ENCODE results near the gene UIMC1. TPM values are rescaled to one million over a fixed set of nuclear protein-coding genes. Genes with fewer than 3 reads are reported as not detected.

Gene UIMC1
- total RNA-seq, 2 donors from 2014 or later, result 19.1 to 27.2 TPM

DNA sequence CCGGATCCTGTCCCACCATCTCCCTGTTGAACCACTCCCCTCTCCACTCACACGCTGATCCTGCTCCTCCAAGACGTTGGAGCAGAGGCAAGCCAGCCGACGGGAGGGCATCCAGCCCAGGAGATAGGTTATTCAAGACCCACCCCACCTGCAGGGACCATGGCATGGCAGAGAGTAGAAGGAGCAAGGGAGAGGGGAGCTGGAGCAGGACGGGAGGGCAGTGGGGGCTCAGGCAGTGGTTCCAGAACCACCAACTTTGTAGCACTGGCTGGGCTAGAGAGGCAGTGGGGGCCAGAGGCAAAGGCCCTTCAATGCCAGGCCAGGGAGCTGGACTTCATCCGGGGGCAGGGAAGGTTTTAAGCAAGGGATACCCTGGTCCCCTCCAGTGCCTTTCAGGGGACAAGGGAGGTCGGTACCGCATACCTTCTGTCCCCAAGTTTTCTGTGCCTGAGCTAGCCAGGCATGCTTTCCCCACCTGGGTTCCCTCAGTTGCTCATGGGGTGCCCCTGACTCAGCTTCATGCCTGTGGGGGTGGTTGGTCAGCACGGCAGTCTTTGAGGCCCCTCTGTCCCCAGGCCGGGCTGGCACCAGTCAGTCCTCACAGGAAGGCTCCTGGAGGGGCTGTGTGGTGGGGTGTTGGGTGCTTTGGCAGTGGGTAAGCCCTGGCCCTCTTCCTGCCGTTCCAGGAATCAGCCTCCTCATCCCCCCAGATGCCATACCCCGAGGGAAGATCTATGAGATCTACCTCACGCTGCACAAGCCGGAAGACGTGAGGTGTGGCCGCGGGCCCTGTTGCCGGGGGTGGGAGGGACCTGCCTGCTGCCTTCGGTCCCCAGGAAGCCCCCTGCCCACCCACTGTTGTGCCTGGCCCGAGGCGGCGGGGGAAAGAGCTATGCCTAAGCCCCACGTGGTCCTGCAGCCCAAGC lies 129.8 kb downstream of the UIMC1 start:
- ATAC-seq (no peak), DNase-seq (no peak)
- Histone ChIP-seq H3K9me3 (no peaks in the 10 kb centered on the region), H3K4me3 (no peak overlapping the region), H3K27ac (no peak overlapping the region), H3K4me1 (no peaks in the 10 kb centered on the region), H3K27me3 (no peaks in the 10 kb centered on the region), H3K36me3 (replicated peaks in 1 of 2; ENCODE audit: insufficient read depth in 1 of 2, low read depth in 2 of 2) (no peaks in the 10 kb centered on the region)
- intact Hi-C loops (cut with DNase I), result no loop called here
- TF ChIP-seq, protein P1, sequence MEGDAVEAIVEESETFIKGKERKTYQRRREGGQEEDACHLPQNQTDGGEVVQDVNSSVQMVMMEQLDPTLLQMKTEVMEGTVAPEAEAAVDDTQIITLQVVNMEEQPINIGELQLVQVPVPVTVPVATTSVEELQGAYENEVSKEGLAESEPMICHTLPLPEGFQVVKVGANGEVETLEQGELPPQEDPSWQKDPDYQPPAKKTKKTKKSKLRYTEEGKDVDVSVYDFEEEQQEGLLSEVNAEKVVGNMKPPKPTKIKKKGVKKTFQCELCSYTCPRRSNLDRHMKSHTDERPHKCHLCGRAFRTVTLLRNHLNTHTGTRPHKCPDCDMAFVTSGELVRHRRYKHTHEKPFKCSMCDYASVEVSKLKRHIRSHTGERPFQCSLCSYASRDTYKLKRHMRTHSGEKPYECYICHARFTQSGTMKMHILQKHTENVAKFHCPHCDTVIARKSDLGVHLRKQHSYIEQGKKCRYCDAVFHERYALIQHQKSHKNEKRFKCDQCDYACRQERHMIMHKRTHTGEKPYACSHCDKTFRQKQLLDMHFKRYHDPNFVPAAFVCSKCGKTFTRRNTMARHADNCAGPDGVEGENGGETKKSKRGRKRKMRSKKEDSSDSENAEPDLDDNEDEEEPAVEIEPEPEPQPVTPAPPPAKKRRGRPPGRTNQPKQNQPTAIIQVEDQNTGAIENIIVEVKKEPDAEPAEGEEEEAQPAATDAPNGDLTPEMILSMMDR (IDR thresholded peaks at IDR 0.05), result no peak
- WGBS, 2 donors, result 49 to 51% methylated on average over 9 to 23 of the region's 24 CpGs

DNA sequence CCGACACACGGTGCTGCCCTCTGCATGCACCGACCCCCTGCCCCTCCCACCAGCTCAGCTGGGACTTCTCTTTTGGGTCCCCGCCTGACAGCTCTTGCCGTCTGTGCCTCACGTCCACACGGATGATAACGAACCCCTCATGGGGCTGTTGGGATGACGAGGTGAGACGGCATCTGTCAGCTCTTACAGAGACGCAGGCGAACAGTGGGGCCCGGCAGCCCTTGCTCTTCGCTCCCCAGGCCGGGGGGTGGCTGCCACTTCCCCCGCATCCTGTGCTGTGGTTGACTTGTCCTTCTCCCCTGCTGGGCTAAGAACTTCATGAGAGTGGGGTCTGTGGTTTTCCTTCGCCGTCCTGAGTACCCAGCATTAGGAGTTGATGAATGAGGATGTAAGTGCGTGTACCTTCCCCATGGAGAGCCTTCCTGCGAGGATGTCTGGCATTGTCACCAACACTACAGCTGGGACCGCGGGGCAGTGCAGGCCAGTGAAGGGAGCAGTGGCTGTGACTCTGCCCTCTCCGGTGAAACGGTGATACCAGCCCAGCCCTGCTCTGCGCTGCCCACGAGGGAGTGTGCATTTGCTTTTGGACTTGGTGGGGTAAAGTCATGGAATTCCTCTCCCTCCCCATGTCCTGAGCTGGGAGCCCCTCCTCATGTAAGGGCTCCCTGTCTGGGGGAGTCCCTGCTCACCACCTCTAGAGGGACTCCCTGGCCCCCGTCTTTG lies 130.6 kb downstream of the UIMC1 start:
- H3K4me3 ChIP-seq, result no peak overlapping the region
- H3K27me3 ChIP-seq, result no peaks in the 10 kb centered on the region
- H3K4me1 ChIP-seq, result no peaks in the 10 kb centered on the region
- intact Hi-C loops (cut with DNase I), result no loop called here
- ATAC-seq (no peak), DNase-seq (no peak)
- no peaks in the 10 kb centered on the region for H3K9me3 ChIP-seq
- no peaks in the 10 kb centered on the region for H3K36me3 ChIP-seq (replicated peaks in 1 of 2; ENCODE audit: insufficient read depth in 1 of 2, low read depth in 2 of 2)
- H3K27ac ChIP-seq, result no peak overlapping the region
- TF ChIP-seq POLR2A (IDR thresholded peaks at IDR 0.05), result no peak
- TF ChIP-seq, protein P1 (IDR thresholded peaks at IDR 0.05), result no peak
- WGBS, 2 donors, result 25 to 37% methylated on average over 17 to 26 of the region's 27 CpGs

DNA sequence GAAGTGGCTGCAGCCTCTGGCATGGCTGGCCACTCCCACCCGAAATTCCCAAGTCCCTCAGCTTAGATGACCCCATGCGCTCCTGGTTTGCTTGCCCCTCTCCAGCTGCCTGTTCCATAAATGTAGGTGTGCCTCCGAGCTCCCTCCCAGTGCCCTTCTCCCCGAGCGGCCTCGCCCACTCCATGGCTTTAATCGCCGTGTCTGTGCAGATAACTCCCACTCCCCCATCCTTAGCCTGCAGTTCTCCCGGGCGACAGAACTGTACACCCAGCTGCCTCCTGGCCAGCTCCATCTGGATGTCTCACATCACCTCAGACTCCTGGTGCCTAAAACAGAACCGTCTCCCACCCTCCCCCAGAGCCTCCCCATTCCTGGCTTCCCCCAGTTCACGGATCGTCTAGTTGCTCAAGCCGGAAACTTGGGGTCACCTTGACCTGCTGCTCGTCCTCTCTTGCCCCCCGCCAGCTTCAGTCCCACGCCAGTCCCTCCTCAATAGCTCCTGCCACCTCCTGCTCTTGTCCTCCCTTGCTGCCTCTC lies 131.5 kb downstream of the UIMC1 start:
- no peak for DNase-seq
- 47 to 55% methylated on average over 17 of the region's 17 CpGs for WGBS, 2 donors
- H3K27ac ChIP-seq, result no peak overlapping the region
- H3K27me3 ChIP-seq, result no peaks in the 10 kb centered on the region
- H3K4me3 ChIP-seq, result no peak overlapping the region
- no peak for ATAC-seq
- intact Hi-C loops (cut with DNase I), result no loop called here
- no peaks in the 10 kb centered on the region for H3K36me3 ChIP-seq (replicated peaks in 1 of 2; ENCODE audit: insufficient read depth in 1 of 2, low read depth in 2 of 2)
- no peaks in the 10 kb centered on the region for H3K4me1 ChIP-seq
- no peaks in the 10 kb centered on the region for H3K9me3 ChIP-seq
- TF ChIP-seq, protein P1 (IDR thresholded peaks at IDR 0.05), result no peak
- no peak for TF ChIP-seq POLR2A (IDR thresholded peaks at IDR 0.05)

DNA sequence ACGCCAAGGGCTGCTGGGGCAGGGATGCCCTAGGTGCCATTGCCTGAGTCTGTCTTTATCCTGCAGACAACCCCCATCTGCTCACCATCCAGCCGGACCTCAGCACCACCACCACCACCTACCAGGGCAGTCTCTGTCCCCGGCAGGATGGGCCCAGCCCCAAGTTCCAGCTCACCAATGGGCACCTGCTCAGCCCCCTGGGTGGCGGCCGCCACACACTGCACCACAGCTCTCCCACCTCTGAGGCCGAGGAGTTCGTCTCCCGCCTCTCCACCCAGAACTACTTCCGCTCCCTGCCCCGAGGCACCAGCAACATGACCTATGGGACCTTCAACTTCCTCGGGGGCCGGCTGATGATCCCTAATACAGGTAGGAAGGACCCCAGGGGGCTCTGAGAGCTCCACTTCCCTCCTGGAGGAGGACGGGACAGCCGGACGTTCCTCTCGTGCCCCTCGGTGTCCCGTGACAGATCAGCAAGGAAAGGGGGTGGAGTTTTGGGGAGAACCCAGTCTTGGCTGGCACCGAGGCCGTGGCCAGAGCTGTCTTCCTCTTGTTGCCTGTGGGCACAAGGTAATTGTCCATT lies 132.3 kb downstream of the UIMC1 start:
- H3K27me3 ChIP-seq, result no peaks in the 10 kb centered on the region
- no peak for TF ChIP-seq POLR2A (IDR thresholded peaks at IDR 0.05)
- TF ChIP-seq, protein P1 (IDR thresholded peaks at IDR 0.05), result no peak
- intact Hi-C loops (cut with DNase I), result no loop called here
- H3K4me1 ChIP-seq, result no peaks in the 10 kb centered on the region
- no peak overlapping the region for H3K4me3 ChIP-seq
- DNase-seq, result no peak
- H3K27ac ChIP-seq, result no peak overlapping the region
- H3K9me3 ChIP-seq, result no peaks in the 10 kb centered on the region
- 59% methylated on average over 18 to 19 of the region's 20 CpGs for WGBS, 2 donors
- no peaks in the 10 kb centered on the region for H3K36me3 ChIP-seq (replicated peaks in 1 of 2; ENCODE audit: insufficient read depth in 1 of 2, low read depth in 2 of 2)
- no peak for ATAC-seq
